HepG2 (cell line): Measurements from ENCODE around the gene BARX2. TPM values are rescaled to one million over a fixed set of nuclear protein-coding genes. Genes with fewer than 3 reads are reported as not detected.

ENCODE experiments used
- AGO1 ChIP-seq: fragments of 200-400 bp; formaldehyde crosslinking; IDR thresholded peaks from 2 replicates; pipeline ENCODE4 v1.6.1; 2017; ENCODE audit warnings: mild to moderate bottlenecking, low read depth, low read length, moderate library complexity; ENCODE audit not compliant: poor library complexity, severe bottlenecking
- ATM ChIP-seq: fragments of 450-650 bp; IDR thresholded peaks from 2 replicates; pipeline ENCODE4 v1.7.1; 2017; ENCODE audit warnings: mild to moderate bottlenecking, borderline replicate concordance
- CC2D1A ChIP-seq: sonication (generic); formaldehyde crosslinking; IDR thresholded peaks from 2 replicates; pipeline ENCODE4 v1.8.1; 2023; ENCODE audit warnings: mild to moderate bottlenecking, missing genetic modification reagents
- CENPT ChIP-seq: sonication (generic); formaldehyde crosslinking; IDR thresholded peaks from 2 replicates; pipeline ENCODE4 v1.8.0; 2022; ENCODE audit warnings: low read depth, mild to moderate bottlenecking, moderate library complexity, missing genetic modification reagents
- DNMT1 ChIP-seq: sonication (generic); formaldehyde crosslinking; IDR thresholded peaks from 2 replicates; pipeline ENCODE4 v1.5.1; 2020; ENCODE audit warnings: mild to moderate bottlenecking, missing genetic modification reagents
- HDAC1 ChIP-seq: sonication (generic); formaldehyde crosslinking; IDR thresholded peaks from 2 replicates; pipeline ENCODE4 v1.5.1; 2020; ENCODE audit warnings: mild to moderate bottlenecking, missing genetic modification reagents
- HDAC2 ChIP-seq: sonication (generic); formaldehyde crosslinking; IDR thresholded peaks from 2 replicates; pipeline ENCODE4 v1.4.0; 2020; ENCODE audit warnings: missing genetic modification reagents
- MIER3 ChIP-seq: IDR thresholded peaks from 2 replicates; pipeline ENCODE4 v1.6.1; 2016; ENCODE audit warnings: missing compliant biosample characterization, borderline replicate concordance
- NR2F1 ChIP-seq, 2 experiments: fragments of 450-650 bp in 1 of 2; formaldehyde crosslinking in 1 of 2; IDR thresholded peaks; 2 replicates each; pipeline versions ENCODE4 v1.5.0 to v1.6.1; 2016 to 2020; ENCODE audit warnings: mild to moderate bottlenecking in 1 of 2, missing compliant biosample characterization in 1 of 2, missing genetic modification reagents in 1 of 2, moderate library complexity in 1 of 2
- NR2F6 ChIP-seq, 2 experiments: IDR thresholded peaks; 2 replicates each; pipeline ENCODE4 v1.6.1; 2016; ENCODE audit warnings: antibody characterized with exemption in 1 of 2, mild to moderate bottlenecking in 1 of 2
- RAD21 ChIP-seq: fragments of 450-650 bp; formaldehyde crosslinking; IDR thresholded peaks from 2 replicates; pipeline ENCODE4 v1.5.0; 2020; ENCODE audit warnings: mild to moderate bottlenecking
- REL ChIP-seq: sonication (generic); formaldehyde crosslinking; conservative IDR thresholded peaks from 2 replicates; pipeline ENCODE4 v1.8.0; 2022; ENCODE audit warnings: mild to moderate bottlenecking, missing genetic modification reagents, moderate library complexity
- SALL1 ChIP-seq: sonication (generic); formaldehyde crosslinking; IDR thresholded peaks from 2 replicates; pipeline ENCODE4 v1.8.0; 2022; ENCODE audit warnings: mild to moderate bottlenecking, missing genetic modification reagents
- SUZ12 ChIP-seq: fragments of 150-350 bp; IDR thresholded peaks from 2 replicates; pipeline ENCODE4 v1.6.1; 2014; ENCODE audit warnings: low read depth, low read length
- TBL1XR1 ChIP-seq: fragments of 150-350 bp; IDR thresholded peaks from 2 replicates; pipeline ENCODE4 v1.6.1; 2014; ENCODE audit warnings: borderline replicate concordance, low read length; ENCODE audit not compliant: partially characterized antibody
- THYN1 ChIP-seq: sonication (generic); formaldehyde crosslinking; IDR thresholded peaks from 2 replicates; pipeline ENCODE4 v1.8.1; 2023; ENCODE audit warnings: low read depth, mild to moderate bottlenecking, moderate library complexity, missing genetic modification reagents, borderline replicate concordance
- ZNF30 ChIP-seq: sonication (generic); formaldehyde crosslinking; IDR thresholded peaks from 2 replicates; pipeline ENCODE4 v1.5.0; 2020; ENCODE audit warnings: mild to moderate bottlenecking, missing genetic modification reagents
- ZNF430 ChIP-seq: sonication (generic); formaldehyde crosslinking; IDR thresholded peaks from 2 replicates; pipeline ENCODE4 v1.9.0; 2021; ENCODE audit warnings: mild to moderate bottlenecking, missing genetic modification reagents
- ZNF737 ChIP-seq: sonication (generic); formaldehyde crosslinking; IDR thresholded peaks from 2 replicates; pipeline ENCODE4 v1.5.0; 2020; ENCODE audit warnings: missing genetic modification reagents, mild to moderate bottlenecking, borderline replicate concordance
- ZNF816 ChIP-seq: sonication (generic); formaldehyde crosslinking; IDR thresholded peaks from 2 replicates; pipeline ENCODE4 v1.8.0; 2022; ENCODE audit warnings: missing genetic modification reagents, mild to moderate bottlenecking, borderline replicate concordance
- ZNF850 ChIP-seq: sonication (generic); formaldehyde crosslinking; conservative IDR thresholded peaks from 2 replicates; pipeline ENCODE4 v1.9.0; 2021; ENCODE audit warnings: mild to moderate bottlenecking, missing genetic modification reagents
- polyA plus RNA-seq, 8 experiments: library from polyadenylated mRNA; depleted of rRNA in 3 of 8; stranded (reverse) in 7 of 8; unstranded in 1 of 8; fragments of >200 nt; fragmentation: Illumina TruSeq in 4 of 8; extraction: Trizol in 4 of 8; gene quantifications; 2 replicates each; pipeline versions ENCODE4 v1.2.1 to v1.2.3, GENCODE V29; 2011 to 2016; ENCODE audit warnings: low read depth in 4 of 8, missing spikeins in 1 of 8, mixed read lengths in 1 of 8; ENCODE audit not compliant: insufficient read depth in 1 of 8
- total RNA-seq, 5 experiments: library from RNA; depleted of rRNA; stranded (reverse); fragments of >200 nt; fragmentation: Illumina TruSeq; extraction: Trizol; gene quantifications; 2 replicates each; pipeline ENCODE4 v1.2.3, GENCODE V29; 2016; ENCODE audit warnings: low read depth in 1 of 5
- TF ChIP-seq, protein P1 (sequence below): sonication (generic); formaldehyde crosslinking; IDR thresholded peaks from 2 replicates; pipeline ENCODE4 v1.8.0; 2022; ENCODE audit warnings: mild to moderate bottlenecking, missing genetic modification reagents, moderate library complexity
- TF ChIP-seq, protein P2 (sequence below): IDR thresholded peaks from 2 replicates; pipeline ENCODE4 v1.6.1; 2016; ENCODE audit warnings: control low read depth
- TF ChIP-seq, protein P3 (sequence below): sonication (generic); formaldehyde crosslinking; IDR thresholded peaks from 2 replicates; pipeline ENCODE4 v1.4.0; 2020; ENCODE audit warnings: missing genetic modification reagents
- TF ChIP-seq, protein P4 (sequence below): sonication (generic); formaldehyde crosslinking; IDR thresholded peaks from 2 replicates; pipeline ENCODE4 v1.8.0; 2022; ENCODE audit warnings: missing genetic modification reagents, low read depth, mild to moderate bottlenecking, borderline replicate concordance
- TF ChIP-seq, protein P5 (sequence below): sonication (generic); formaldehyde crosslinking; conservative IDR thresholded peaks from 2 replicates; pipeline ENCODE4 v1.8.0; 2022; ENCODE audit warnings: missing genetic modification reagents

BARX2 gene
- total and polyA plus RNA-seq, 2 of the 13 experiments (the other 11 are each of a cell fraction or from before 2014, with no cell fraction given) = not detected

DNA sequence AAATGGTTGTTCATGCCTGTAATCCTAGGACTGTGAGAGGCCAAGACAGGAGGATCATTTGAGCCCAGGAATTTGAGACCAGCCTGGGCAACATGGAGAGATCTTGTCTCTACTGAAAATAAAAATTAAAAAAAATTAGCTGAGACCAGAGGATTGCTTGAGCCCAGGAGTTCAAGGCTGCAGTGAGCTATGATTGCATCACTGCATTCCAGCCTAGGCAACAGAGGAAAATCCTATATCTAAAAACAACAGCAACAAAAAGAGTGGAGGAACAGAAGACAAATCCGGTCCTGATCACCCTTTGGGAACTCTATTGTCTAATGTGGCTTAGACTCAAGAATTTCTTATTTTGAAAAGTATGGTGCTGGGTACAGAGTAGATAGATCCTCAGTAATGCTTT is 17.3 kb downstream of the BARX2 start (continued):
- TF ChIP-seq TBL1XR1 (no peak), HDAC1 (CRISPR knock-in tag) (no peak), HDAC2 (CRISPR knock-in tag) (peak; percentile 27; the same call in 1 of the 2 replicates), DNMT1 (CRISPR knock-in tag) (no peak), NR2F1 (CRISPR knock-in tag; IDR thresholded peaks at IDR 0.05) (no peak), CENPT (CRISPR knock-in tag) (no peak), MIER3 (no peak), CC2D1A (CRISPR knock-in tag) (no peak), ZNF30 (CRISPR knock-in tag) (no peak), ZNF850 (CRISPR knock-in tag) (no peak), ZNF816 (no peak), ZNF737 (CRISPR knock-in tag) (no peak), THYN1 (no peak), AGO1 (no peak), NR2F6 (IDR thresholded peaks at IDR 0.05) (no peak), NR2F6 (CRISPR knock-in tag; IDR thresholded peaks at IDR 0.05) (peak; percentile 11; the same call in 1 of the 2 replicates), ZNF430 (CRISPR knock-in tag) (no peak), SALL1 (peak; percentile 55; the same call in 1 of the 2 replicates), ATM (no peak), SUZ12 (no peak), RAD21 (CRISPR knock-in tag) (no peak), REL (no peak)
- TF ChIP-seq, protein P1, sequence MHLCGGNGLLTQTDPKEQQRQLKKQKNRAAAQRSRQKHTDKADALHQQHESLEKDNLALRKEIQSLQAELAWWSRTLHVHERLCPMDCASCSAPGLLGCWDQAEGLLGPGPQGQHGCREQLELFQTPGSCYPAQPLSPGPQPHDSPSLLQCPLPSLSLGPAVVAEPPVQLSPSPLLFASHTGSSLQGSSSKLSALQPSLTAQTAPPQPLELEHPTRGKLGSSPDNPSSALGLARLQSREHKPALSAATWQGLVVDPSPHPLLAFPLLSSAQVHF (CRISPR knock-in tag) = no peak
- TF ChIP-seq, protein P2, sequence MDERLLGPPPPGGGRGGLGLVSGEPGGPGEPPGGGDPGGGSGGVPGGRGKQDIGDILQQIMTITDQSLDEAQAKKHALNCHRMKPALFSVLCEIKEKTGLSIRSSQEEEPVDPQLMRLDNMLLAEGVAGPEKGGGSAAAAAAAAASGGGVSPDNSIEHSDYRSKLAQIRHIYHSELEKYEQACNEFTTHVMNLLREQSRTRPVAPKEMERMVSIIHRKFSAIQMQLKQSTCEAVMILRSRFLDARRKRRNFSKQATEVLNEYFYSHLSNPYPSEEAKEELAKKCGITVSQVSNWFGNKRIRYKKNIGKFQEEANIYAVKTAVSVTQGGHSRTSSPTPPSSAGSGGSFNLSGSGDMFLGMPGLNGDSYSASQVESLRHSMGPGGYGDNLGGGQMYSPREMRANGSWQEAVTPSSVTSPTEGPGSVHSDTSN (CRISPR knock-in tag) = no peak
- TF ChIP-seq, protein P3, sequence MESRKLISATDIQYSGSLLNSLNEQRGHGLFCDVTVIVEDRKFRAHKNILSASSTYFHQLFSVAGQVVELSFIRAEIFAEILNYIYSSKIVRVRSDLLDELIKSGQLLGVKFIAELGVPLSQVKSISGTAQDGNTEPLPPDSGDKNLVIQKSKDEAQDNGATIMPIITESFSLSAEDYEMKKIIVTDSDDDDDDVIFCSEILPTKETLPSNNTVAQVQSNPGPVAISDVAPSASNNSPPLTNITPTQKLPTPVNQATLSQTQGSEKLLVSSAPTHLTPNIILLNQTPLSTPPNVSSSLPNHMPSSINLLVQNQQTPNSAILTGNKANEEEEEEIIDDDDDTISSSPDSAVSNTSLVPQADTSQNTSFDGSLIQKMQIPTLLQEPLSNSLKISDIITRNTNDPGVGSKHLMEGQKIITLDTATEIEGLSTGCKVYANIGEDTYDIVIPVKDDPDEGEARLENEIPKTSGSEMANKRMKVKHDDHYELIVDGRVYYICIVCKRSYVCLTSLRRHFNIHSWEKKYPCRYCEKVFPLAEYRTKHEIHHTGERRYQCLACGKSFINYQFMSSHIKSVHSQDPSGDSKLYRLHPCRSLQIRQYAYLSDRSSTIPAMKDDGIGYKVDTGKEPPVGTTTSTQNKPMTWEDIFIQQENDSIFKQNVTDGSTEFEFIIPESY (CRISPR knock-in tag) = no peak
- TF ChIP-seq, protein P4, sequence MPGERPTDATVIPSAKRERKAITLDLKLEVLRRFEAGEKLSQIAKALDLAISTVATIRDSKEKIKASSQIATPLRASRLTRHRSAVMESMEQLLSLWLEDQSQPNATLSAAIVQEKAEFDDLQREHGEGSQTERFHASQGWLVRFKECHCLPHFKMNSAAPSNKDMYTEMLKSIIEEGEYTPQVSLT (CRISPR knock-in tag) = no peak
- TF ChIP-seq, protein P5, sequence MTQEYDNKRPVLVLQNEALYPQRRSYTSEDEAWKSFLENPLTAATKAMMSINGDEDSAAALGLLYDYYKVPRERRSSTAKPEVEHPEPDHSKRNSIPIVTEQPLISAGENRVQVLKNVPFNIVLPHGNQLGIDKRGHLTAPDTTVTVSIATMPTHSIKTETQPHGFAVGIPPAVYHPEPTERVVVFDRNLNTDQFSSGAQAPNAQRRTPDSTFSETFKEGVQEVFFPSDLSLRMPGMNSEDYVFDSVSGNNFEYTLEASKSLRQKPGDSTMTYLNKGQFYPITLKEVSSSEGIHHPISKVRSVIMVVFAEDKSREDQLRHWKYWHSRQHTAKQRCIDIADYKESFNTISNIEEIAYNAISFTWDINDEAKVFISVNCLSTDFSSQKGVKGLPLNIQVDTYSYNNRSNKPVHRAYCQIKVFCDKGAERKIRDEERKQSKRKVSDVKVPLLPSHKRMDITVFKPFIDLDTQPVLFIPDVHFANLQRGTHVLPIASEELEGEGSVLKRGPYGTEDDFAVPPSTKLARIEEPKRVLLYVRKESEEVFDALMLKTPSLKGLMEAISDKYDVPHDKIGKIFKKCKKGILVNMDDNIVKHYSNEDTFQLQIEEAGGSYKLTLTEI = no peak
